Nephron (organoid): ENCODE measurements around the gene SLC4A11.

Source experiments
- H3K27ac Mint-ChIP-seq, 3 experiments: 2 replicates each; pipeline ENCODE4 v1.8.0; 2020; ENCODE audit warnings: mixed read lengths in 3 of 3, mild to moderate bottlenecking in 2 of 3, moderate library complexity in 1 of 3
- H3K27me3 Mint-ChIP-seq: 2 replicates; pipeline ENCODE4 v1.8.0; 2021; ENCODE audit warnings: low read depth, mild to moderate bottlenecking, moderate library complexity, mixed read lengths
- H3K36me3 Mint-ChIP-seq: 2 replicates; pipeline ENCODE4 v1.8.0; 2020; ENCODE audit warnings: low read depth, mixed read lengths
- H3K4me1 Mint-ChIP-seq: 2 replicates; pipeline ENCODE4 v1.8.0; 2020; ENCODE audit warnings: mixed read lengths
- H3K4me3 Mint-ChIP-seq, 3 experiments: 2 replicates each; pipeline ENCODE4 v1.8.0; 2020; ENCODE audit warnings: mild to moderate bottlenecking in 3 of 3, mixed read lengths in 3 of 3, moderate library complexity in 2 of 3
- H3K9me3 Mint-ChIP-seq: 2 replicates; pipeline ENCODE4 v1.8.0; 2020; ENCODE audit warnings: mixed read lengths
- CTCF ChIP-seq, 3 experiments: fragments of 200-600 bp; sonication (generic); IDR thresholded peaks; one replicate each; pipeline ENCODE4 v1.5.0; 2021; ENCODE audit warnings: antibody characterized with exemption in 3 of 3; ENCODE audit not compliant: unreplicated experiment in 3 of 3

The SLC4A11 gene

DNA sequence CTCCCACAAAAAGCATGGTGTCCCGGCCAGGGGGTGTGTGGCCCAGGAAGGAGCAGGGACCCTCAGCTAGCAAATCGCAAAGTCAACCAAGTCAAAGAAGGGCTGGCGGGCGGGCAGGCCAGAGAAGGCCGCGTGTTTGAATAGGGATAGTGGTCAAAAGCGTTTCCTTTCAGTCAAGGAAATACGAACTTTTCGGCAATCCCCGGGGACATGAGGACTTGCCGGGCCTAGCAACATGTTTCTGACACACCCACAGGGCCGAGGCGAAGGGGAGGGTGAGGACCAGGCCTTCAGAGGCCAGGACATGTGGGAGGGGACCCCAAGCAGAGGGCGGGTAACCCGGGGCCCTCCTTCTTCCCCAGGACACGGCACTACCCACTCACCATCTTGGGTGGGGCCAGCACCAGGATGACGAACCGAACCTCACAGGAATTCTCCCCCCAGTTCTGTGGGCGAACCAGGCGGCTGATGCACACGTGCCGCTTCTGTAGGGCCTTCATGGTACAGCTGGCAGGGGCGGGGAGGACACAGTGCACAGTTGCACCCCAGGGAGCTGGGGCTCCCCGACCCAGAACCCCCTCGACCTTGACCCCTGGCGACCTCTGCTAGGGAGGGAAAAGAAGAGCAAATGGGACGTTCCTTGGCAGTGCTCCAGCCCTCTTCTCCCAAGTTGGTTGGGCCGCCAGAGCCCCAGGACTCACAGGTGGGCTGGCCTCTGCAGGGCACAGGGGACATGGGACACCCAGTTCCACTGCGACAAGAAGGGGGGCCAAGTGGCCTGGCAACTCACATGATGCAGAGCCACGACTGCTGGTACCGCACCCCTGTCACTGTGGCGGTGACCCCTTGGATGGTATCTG, 5.6 kb downstream of the SLC4A11 start:
- no peak for TF ChIP-seq CTCF (IDR thresholded peaks at IDR 0.05; ENCODE audit: unreplicated experiment in 3 of 3)
- no peak overlapping the region for H3K27ac Mint-ChIP-seq
- H3K4me3 Mint-ChIP-seq = no peak overlapping the region
- H3K36me3 Mint-ChIP-seq = no peaks in the 10 kb centered on the region
- H3K27me3 Mint-ChIP-seq = peaks cover 44% of the 10 kb centered on the region
- H3K4me1 Mint-ChIP-seq = no peaks in the 10 kb centered on the region
- H3K9me3 Mint-ChIP-seq = no peaks in the 10 kb centered on the region

DNA sequence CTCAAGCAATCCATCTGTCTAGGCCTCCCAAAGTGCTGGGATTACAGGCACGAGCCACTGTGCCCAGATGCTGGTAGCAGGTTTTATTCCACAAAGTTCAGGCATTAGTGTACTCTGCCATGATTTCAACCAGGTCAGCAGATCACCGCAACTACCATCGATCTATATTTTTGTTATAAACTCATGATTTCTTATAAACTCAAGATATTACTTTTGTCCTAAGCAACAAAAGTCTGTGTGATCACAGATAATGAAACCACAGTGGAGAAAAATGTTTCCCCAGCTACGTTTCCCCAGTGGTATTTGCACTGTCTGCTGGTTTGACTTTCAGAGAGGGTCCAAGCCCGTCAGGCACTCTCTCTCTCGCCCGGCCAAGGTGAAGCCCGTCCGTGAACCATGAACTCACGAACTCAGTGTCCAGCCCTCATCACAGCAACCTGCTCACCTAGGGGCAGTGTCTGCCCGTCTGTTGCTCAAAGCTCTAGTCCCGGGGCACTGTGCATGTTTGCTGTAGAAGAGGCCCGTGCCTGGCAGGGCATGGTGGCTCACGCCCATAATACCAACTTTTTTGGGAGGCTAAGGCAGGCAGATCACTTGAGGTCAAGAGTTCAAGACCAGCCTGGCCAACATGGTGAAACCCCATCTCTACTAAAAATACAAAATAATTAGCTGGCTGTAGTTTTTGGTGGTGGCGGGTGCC, 7.0 kb downstream of the SLC4A11 start:
- H3K36me3 Mint-ChIP-seq = no peaks in the 10 kb centered on the region
- H3K4me1 Mint-ChIP-seq = no peaks in the 10 kb centered on the region
- H3K27me3 Mint-ChIP-seq = peaks cover 31% of the 10 kb centered on the region
- no peaks in the 10 kb centered on the region for H3K9me3 Mint-ChIP-seq
- no peak overlapping the region for H3K4me3 Mint-ChIP-seq
- no peak overlapping the region for H3K27ac Mint-ChIP-seq
- no peak for TF ChIP-seq CTCF (IDR thresholded peaks at IDR 0.05; ENCODE audit: unreplicated experiment in 3 of 3)

DNA sequence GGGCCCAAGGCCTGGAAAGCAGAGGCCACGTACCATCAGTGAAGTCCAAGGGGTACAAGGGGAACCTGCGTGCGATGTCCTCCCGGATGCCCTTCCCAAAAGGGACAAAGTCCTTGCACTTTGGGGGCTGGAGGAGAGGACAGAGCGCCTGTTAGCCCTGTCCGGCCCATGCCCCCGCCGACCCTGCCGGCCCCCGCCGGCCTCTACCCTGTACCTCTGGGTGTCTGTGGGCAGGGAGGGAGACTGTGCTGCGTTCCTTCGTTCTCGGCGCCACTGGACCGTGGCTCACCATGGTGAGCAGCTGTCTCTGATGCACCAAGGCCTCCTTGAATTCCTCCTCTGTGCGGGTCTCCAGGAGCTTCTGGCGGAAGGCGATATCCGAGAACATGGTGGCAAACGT, 7.9 kb downstream of the SLC4A11 start:
- no peaks in the 10 kb centered on the region for H3K9me3 Mint-ChIP-seq
- no peak overlapping the region for H3K4me3 Mint-ChIP-seq
- H3K27me3 Mint-ChIP-seq = peaks cover 22% of the 10 kb centered on the region
- no peak overlapping the region for H3K27ac Mint-ChIP-seq
- TF ChIP-seq CTCF (IDR thresholded peaks at IDR 0.05; ENCODE audit: unreplicated experiment in 3 of 3) = no peak
- peaks cover 5% of the 10 kb centered on the region for H3K4me1 Mint-ChIP-seq
- no peaks in the 10 kb centered on the region for H3K36me3 Mint-ChIP-seq

DNA sequence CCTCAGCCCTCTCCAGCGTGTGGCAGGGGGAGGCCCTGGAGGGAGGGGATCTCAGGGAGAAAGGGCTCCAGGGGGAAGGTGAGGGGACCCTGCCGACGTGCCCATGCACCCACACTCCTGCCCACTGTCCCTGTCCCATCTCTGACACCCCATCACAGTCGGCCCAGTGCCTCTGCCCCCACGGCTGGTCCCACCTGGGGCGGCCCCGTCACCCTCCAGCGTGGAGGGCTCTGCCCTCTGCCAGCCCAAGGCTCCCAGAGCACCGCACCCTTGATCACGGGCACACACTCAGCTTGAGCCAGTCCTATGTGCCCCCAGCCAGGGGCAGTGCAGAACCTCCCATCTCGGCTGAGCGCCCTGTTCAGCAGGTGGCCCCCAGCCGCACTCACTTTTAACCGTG, 9.2 kb downstream of the SLC4A11 start:
- Mint-ChIP-seq H3K4me1 (peaks cover 7% of the 10 kb centered on the region), H3K27me3 (peaks cover 8% of the 10 kb centered on the region), H3K27ac (no peak overlapping the region), H3K36me3 (no peaks in the 10 kb centered on the region), H3K9me3 (no peaks in the 10 kb centered on the region), H3K4me3 (no peak overlapping the region)
- no peak for TF ChIP-seq CTCF (IDR thresholded peaks at IDR 0.05; ENCODE audit: unreplicated experiment in 3 of 3)

DNA sequence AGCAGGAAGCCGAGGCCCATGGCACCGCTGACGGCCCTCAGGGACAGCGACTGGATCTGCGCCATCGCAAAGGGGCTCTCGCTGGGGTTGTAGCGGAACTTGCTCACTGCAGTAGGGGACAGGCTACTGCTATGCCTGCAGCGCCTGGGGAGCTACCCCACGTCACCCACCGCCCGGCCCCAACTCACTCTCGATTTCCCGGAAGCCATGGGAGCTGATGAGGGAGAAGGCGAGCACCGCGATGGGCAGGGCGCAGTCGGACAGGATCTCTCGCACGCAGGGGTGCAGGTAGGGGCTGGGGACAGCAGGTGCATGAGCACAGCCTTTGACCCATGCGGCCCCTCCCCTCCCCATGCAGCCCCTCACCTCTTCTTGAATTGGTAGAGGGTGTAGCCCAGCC, 9.8 kb downstream of the SLC4A11 start:
- H3K4me3 Mint-ChIP-seq = no peak overlapping the region
- peaks cover 5% of the 10 kb centered on the region for H3K27me3 Mint-ChIP-seq
- no peaks in the 10 kb centered on the region for H3K36me3 Mint-ChIP-seq
- H3K4me1 Mint-ChIP-seq = peaks cover 7% of the 10 kb centered on the region
- no peaks in the 10 kb centered on the region for H3K9me3 Mint-ChIP-seq
- no peak overlapping the region for H3K27ac Mint-ChIP-seq
- TF ChIP-seq CTCF (IDR thresholded peaks at IDR 0.05; ENCODE audit: unreplicated experiment in 3 of 3) = no peak

- H3K27ac Mint-ChIP-seq = no peak overlapping the region
- H3K27me3 Mint-ChIP-seq = peaks cover 5% of the 10 kb centered on the region
- H3K9me3 Mint-ChIP-seq = no peaks in the 10 kb centered on the region
- H3K4me3 Mint-ChIP-seq = no peak overlapping the region
- H3K36me3 Mint-ChIP-seq = no peaks in the 10 kb centered on the region
- TF ChIP-seq CTCF (IDR thresholded peaks at IDR 0.05; ENCODE audit: unreplicated experiment in 3 of 3) = no peak
- peaks cover 8% of the 10 kb centered on the region for H3K4me1 Mint-ChIP-seq
Observed at GRCh38 chr20:3228750-3229032, 10.3 kb downstream of the SLC4A11 start.
